Measurements from ENCODE around the gene LRMDA. TPM values are rescaled to one million over a fixed set of nuclear protein-coding genes. Genes with fewer than 3 reads are reported as not detected.

Gene LRMDA
- total and polyA plus RNA-seq, 2 of the 13 experiments (the other 11 are each of a cell fraction or from before 2014, with no cell fraction given), result 13.4 to 22.0 TPM

DNA sequence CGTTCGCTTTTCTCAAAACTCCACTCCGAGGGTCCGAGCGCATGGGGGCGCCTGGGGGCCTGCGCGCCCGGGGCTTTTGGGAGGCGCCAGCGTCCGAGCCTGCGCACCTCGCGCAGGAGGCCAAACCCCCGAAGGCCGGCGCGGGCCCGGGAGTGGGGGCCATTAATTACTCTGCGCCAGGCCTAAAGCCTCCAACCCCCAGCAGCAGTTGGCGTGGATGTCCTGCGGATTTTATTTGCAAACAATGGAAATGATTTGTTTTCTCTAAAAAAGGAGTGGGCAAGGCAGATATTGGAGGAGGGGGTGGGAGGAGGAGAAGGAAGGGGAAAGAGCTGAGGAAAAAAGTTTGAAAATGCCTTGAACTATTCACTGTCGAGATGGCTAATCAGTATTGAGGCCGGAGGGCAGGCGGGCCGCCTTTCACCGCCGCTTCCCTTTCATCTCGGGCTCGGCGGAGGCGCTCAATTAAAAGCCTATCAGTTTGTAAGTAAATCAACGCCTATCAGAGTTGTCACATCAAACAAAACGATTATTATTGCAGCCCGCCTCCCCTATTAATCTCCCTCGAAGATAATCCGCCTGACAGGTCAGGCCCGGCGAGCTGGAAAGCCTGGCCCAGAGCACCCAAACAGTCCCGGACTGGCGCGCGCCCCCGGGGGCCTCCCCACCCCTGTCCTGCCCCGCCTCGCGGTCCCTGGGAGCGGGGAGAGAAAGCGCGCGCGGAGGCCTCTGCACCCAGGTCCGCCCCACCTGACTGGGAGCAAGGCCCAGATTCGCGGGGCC lies 26.4 kb upstream of the LRMDA start (continued):
- TF ChIP-seq, protein P1, sequence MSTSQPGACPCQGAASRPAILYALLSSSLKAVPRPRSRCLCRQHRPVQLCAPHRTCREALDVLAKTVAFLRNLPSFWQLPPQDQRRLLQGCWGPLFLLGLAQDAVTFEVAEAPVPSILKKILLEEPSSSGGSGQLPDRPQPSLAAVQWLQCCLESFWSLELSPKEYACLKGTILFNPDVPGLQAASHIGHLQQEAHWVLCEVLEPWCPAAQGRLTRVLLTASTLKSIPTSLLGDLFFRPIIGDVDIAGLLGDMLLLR (CRISPR knock-in tag; IDR thresholded peaks at IDR 0.05), result peak; percentile 16; the same call in 1 of the 2 replicates
- TF ChIP-seq, protein P2, sequence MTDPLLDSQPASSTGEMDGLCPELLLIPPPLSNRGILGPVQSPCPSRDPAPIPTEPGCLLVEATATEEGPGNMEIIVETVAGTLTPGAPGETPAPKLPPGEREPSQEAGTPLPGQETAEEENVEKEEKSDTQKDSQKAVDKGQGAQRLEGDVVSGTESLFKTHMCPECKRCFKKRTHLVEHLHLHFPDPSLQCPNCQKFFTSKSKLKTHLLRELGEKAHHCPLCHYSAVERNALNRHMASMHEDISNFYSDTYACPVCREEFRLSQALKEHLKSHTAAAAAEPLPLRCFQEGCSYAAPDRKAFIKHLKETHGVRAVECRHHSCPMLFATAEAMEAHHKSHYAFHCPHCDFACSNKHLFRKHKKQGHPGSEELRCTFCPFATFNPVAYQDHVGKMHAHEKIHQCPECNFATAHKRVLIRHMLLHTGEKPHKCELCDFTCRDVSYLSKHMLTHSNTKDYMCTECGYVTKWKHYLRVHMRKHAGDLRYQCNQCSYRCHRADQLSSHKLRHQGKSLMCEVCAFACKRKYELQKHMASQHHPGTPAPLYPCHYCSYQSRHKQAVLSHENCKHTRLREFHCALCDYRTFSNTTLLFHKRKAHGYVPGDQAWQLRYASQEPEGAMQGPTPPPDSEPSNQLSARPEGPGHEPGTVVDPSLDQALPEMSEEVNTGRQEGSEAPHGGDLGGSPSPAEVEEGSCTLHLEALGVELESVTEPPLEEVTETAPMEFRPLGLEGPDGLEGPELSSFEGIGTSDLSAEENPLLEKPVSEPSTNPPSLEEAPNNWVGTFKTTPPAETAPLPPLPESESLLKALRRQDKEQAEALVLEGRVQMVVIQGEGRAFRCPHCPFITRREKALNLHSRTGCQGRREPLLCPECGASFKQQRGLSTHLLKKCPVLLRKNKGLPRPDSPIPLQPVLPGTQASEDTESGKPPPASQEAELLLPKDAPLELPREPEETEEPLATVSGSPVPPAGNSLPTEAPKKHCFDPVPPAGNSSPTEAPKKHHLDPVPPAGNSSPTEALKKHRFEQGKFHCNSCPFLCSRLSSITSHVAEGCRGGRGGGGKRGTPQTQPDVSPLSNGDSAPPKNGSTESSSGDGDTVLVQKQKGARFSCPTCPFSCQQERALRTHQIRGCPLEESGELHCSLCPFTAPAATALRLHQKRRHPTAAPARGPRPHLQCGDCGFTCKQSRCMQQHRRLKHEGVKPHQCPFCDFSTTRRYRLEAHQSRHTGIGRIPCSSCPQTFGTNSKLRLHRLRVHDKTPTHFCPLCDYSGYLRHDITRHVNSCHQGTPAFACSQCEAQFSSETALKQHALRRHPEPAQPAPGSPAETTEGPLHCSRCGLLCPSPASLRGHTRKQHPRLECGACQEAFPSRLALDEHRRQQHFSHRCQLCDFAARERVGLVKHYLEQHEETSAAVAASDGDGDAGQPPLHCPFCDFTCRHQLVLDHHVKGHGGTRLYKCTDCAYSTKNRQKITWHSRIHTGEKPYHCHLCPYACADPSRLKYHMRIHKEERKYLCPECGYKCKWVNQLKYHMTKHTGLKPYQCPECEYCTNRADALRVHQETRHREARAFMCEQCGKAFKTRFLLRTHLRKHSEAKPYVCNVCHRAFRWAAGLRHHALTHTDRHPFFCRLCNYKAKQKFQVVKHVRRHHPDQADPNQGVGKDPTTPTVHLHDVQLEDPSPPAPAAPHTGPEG (CRISPR knock-in tag; IDR thresholded peaks at IDR 0.05), result peak; percentile 97
- TF ChIP-seq, protein P3, sequence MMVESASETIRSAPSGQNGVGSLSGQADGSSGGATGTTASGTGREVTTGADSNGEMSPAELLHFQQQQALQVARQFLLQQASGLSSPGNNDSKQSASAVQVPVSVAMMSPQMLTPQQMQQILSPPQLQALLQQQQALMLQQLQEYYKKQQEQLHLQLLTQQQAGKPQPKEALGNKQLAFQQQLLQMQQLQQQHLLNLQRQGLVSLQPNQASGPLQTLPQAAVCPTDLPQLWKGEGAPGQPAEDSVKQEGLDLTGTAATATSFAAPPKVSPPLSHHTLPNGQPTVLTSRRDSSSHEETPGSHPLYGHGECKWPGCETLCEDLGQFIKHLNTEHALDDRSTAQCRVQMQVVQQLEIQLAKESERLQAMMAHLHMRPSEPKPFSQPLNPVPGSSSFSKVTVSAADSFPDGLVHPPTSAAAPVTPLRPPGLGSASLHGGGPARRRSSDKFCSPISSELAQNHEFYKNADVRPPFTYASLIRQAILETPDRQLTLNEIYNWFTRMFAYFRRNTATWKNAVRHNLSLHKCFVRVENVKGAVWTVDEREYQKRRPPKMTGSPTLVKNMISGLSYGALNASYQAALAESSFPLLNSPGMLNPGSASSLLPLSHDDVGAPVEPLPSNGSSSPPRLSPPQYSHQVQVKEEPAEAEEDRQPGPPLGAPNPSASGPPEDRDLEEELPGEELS (CRISPR knock-in tag; IDR thresholded peaks at IDR 0.05), result peak; percentile 74
- TF ChIP-seq HNF4A (CRISPR knock-in tag; IDR thresholded peaks at IDR 0.05), result peak; percentile 68; the same call in 1 of the 2 replicates
- TF ChIP-seq RORA (CRISPR knock-in tag; IDR thresholded peaks at IDR 0.05), result 0 out of 2 replicates have a peak, but pooled peaks have one; percentile 49
- TF ChIP-seq LBX2 (CRISPR knock-in tag; IDR thresholded peaks at IDR 0.05; ENCODE audit: borderline replicate concordance), result no peak
- TF ChIP-seq U2AF1 (optimal IDR thresholded peaks at IDR 0.05; ENCODE audit: low read depth, low read length), result no peak
- TF ChIP-seq ZNF883 (CRISPR knock-in tag; IDR thresholded peaks at IDR 0.05; ENCODE audit: not compliant biosample characterization), result peak; percentile 14
- TF ChIP-seq KDM1A (CRISPR knock-in tag; IDR thresholded peaks at IDR 0.05), result no peak
- peak; percentile 74 for TF ChIP-seq ZNF274 (CRISPR knock-in tag; IDR thresholded peaks at IDR 0.05)
- TF ChIP-seq SMAD3 (CRISPR knock-in tag; IDR thresholded peaks at IDR 0.05), result no peak
- no peak for TF ChIP-seq AHR (CRISPR knock-in tag; IDR thresholded peaks at IDR 0.05)
- no peak for TF ChIP-seq ZNF747 (CRISPR knock-in tag; IDR thresholded peaks at IDR 0.05; ENCODE audit: borderline replicate concordance)
- TF ChIP-seq, protein P4, sequence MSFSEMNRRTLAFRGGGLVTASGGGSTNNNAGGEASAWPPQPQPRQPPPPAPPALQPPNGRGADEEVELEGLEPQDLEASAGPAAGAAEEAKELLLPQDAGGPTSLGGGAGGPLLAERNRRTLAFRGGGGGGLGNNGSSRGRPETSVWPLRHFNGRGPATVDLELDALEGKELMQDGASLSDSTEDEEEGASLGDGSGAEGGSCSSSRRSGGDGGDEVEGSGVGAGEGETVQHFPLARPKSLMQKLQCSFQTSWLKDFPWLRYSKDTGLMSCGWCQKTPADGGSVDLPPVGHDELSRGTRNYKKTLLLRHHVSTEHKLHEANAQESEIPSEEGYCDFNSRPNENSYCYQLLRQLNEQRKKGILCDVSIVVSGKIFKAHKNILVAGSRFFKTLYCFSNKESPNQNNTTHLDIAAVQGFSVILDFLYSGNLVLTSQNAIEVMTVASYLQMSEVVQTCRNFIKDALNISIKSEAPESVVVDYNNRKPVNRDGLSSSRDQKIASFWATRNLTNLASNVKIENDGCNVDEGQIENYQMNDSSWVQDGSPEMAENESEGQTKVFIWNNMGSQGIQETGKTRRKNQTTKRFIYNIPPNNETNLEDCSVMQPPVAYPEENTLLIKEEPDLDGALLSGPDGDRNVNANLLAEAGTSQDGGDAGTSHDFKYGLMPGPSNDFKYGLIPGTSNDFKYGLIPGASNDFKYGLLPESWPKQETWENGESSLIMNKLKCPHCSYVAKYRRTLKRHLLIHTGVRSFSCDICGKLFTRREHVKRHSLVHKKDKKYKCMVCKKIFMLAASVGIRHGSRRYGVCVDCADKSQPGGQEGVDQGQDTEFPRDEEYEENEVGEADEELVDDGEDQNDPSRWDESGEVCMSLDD (CRISPR knock-in tag; IDR thresholded peaks at IDR 0.05; ENCODE audit: borderline replicate concordance), result peak; percentile 82; the same call in 1 of the 2 replicates
- TF ChIP-seq ARNT2 (CRISPR knock-in tag; IDR thresholded peaks at IDR 0.05; ENCODE audit: low read depth), result peak; percentile 48; the same call in 1 of the 2 replicates
- TF ChIP-seq ZNF510 (CRISPR knock-in tag; IDR thresholded peaks at IDR 0.05; ENCODE audit: low read depth), result 0 out of 2 replicates have a peak, but pooled peaks have one; percentile 26

All from HepG2 (cell line).